HUES48 (cell line): ENCODE measurements around the gene LRRC8E.

Experiments
- H3K27ac ChIP-seq: one replicate; pipeline ENCODE4 v1.7.0; 2013; ENCODE audit warnings: low read depth, low read length, inconsistent platforms
- H3K27me3 ChIP-seq: 2 replicates; pipeline ENCODE4 v1.6.1; 2013; ENCODE audit warnings: mild to moderate bottlenecking, low read length; ENCODE audit not compliant: control insufficient read depth, insufficient read depth
- H3K36me3 ChIP-seq: 2 replicates; pipeline ENCODE4 v1.6.1; 2013; ENCODE audit warnings: low read length; ENCODE audit not compliant: control insufficient read depth, insufficient read depth
- H3K4me1 ChIP-seq: 2 replicates; pipeline ENCODE4 v1.6.1; 2013; ENCODE audit warnings: mild to moderate bottlenecking, low read length; ENCODE audit not compliant: control insufficient read depth, insufficient read depth
- H3K4me3 ChIP-seq: 2 replicates; pipeline ENCODE4 v1.5.1; 2013; ENCODE audit warnings: mild to moderate bottlenecking, low read depth, low read length
- H3K9ac ChIP-seq: 2 replicates; pipeline ENCODE4 v1.6.1; 2013; ENCODE audit warnings: mild to moderate bottlenecking, low read depth, low read length, moderate library complexity
- H3K9me3 ChIP-seq: 2 replicates; pipeline ENCODE4 v1.6.1; 2013; ENCODE audit warnings: low read length; ENCODE audit not compliant: control insufficient read depth, insufficient read depth

Gene LRRC8E

DNA sequence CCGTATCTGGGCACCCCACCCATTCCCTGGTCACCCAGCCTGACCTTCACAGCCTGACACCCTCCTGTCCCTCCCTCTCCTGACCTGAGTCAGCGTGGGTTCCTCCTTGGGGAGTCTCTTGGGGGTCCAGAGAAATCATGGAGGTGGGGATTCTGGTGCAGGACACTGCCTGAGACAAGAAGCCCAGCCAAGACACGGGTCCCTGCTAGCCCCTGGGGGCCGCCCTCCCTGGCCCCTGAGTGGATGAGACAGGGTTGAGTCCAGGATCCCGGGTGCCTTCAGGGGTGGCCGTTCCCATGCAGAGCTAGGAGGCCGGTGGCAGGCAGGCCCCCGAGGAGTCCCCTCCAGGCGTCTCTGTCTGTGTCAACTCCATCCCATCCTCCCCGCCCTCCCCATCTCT, 17.0 kb downstream of the LRRC8E start:
- Histone ChIP-seq H3K9me3 (no peaks in the 10 kb centered on the region), H3K27me3 (no peaks in the 10 kb centered on the region), H3K36me3 (peaks cover 16% of the 10 kb centered on the region), H3K4me1 (peaks cover 6% of the 10 kb centered on the region; the same call in 1 of the 2 replicates), H3K4me3 (no peak overlapping the region), H3K27ac (no peak overlapping the region), H3K9ac (no peak overlapping the region)

DNA sequence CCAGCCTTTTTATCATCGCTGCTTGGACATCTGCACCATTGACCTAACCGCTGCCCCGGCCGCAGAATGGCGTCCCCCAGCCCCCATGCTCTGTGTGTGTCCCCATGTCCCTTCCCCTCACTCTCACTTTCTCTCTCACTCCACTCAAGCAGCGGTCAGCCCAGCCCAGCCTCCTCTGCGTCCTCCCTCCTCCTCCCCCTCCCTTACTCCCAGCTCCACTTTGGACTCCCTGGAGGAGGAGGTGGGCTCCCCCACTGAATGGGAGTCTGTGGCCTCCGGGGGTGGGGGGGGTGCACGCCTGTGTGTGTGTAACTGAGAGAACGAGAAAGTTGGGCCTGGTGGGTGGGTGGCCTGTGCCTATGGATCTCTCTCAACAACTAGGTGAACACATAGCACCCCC, 17.5 kb downstream of the LRRC8E start:
- H3K9me3 ChIP-seq, result no peaks in the 10 kb centered on the region
- no peaks in the 10 kb centered on the region for H3K27me3 ChIP-seq
- no peak overlapping the region for H3K27ac ChIP-seq
- no peak overlapping the region for H3K9ac ChIP-seq
- H3K4me1 ChIP-seq, result peaks cover 6% of the 10 kb centered on the region; the same call in 1 of the 2 replicates
- H3K4me3 ChIP-seq, result no peak overlapping the region
- peaks cover 19% of the 10 kb centered on the region for H3K36me3 ChIP-seq

DNA sequence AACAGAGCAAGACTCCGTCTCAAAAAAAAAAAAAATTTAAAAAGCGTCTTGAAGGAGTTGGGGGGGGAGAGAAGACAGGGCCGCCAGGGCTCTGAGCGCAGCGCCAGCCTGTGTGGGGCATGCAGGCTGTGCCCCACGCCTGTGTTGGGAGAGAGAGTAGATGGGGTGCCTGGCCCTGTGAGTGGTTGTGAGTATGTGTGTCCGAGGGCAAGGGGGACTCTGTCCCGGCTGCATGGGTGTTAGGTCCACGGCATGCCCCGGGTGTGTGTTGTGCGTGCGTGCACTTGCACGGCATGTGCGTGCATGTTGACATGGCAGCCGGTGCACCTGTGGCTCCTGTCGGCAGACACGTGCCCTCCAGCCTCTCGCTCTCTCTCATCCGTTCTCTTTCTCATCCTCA, 18.8 kb downstream of the LRRC8E start:
- no peak overlapping the region for H3K27ac ChIP-seq
- H3K4me3 ChIP-seq, result no peak overlapping the region
- H3K36me3 ChIP-seq, result peaks cover 30% of the 10 kb centered on the region
- no peaks in the 10 kb centered on the region for H3K27me3 ChIP-seq
- peaks cover 6% of the 10 kb centered on the region; the same call in 1 of the 2 replicates for H3K4me1 ChIP-seq
- H3K9me3 ChIP-seq, result no peaks in the 10 kb centered on the region
- no peak overlapping the region for H3K9ac ChIP-seq

DNA sequence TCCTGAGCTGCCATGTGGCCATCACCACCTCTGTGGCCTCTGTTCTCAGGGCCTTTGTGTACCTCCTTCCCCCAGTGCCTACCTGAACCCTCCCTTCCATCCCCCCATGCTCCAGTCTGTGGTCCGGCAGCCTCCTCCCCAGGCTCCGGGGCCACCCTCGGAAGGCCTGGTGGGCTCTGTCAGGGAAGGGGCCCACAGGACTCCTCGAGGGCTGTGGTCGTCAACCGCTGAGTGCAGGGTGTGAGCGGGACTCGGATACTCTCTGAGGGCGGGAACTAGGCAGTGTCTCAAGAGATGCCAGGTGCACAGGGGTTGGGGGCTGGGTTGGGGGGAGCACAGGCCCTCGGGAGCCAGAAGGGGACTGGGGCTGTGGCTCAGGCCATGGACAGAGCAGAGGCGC, 19.2 kb downstream of the LRRC8E start:
- no peak overlapping the region for H3K9ac ChIP-seq
- H3K36me3 ChIP-seq, result peaks cover 32% of the 10 kb centered on the region
- H3K4me3 ChIP-seq, result no peak overlapping the region
- H3K27me3 ChIP-seq, result no peaks in the 10 kb centered on the region
- peaks cover 6% of the 10 kb centered on the region; the same call in 1 of the 2 replicates for H3K4me1 ChIP-seq
- no peak overlapping the region for H3K27ac ChIP-seq
- H3K9me3 ChIP-seq, result no peaks in the 10 kb centered on the region

DNA sequence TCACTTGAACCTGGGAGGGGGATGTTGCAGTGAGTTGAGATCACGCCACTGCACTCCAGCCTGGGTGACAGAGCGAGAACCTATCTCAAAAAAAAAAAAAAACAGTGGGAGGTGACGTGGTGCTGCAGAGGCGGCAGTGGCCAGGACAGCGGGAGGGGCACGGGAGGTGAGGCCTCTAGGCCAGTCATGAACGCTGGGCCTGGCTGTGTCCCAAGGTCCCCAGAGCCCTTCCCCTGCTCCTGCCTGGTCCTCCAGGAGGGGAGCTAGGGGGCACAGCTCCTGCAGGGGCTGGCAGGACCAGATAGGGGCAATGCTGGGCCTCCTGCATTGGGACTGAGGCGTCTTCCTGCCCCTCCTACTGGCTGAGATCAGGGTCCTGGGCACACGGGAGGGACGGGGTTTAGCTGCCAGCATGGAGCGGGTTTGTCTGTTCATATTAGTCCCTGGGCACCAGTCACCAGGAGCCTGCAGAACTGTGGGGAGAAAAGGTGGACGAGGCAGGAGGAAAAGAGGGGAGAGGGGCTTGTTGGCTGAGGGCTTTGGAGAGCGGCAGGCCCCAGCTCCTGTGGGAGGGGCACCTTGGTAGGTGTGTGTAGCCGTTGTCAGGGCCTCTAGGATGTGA, 19.9 kb downstream of the LRRC8E start:
- Histone ChIP-seq H3K4me3 (no peak overlapping the region), H3K27ac (no peak overlapping the region), H3K9ac (no peak overlapping the region), H3K36me3 (peaks cover 35% of the 10 kb centered on the region), H3K4me1 (peaks cover 4% of the 10 kb centered on the region; the same call in 1 of the 2 replicates), H3K27me3 (no peaks in the 10 kb centered on the region), H3K9me3 (no peaks in the 10 kb centered on the region)

DNA sequence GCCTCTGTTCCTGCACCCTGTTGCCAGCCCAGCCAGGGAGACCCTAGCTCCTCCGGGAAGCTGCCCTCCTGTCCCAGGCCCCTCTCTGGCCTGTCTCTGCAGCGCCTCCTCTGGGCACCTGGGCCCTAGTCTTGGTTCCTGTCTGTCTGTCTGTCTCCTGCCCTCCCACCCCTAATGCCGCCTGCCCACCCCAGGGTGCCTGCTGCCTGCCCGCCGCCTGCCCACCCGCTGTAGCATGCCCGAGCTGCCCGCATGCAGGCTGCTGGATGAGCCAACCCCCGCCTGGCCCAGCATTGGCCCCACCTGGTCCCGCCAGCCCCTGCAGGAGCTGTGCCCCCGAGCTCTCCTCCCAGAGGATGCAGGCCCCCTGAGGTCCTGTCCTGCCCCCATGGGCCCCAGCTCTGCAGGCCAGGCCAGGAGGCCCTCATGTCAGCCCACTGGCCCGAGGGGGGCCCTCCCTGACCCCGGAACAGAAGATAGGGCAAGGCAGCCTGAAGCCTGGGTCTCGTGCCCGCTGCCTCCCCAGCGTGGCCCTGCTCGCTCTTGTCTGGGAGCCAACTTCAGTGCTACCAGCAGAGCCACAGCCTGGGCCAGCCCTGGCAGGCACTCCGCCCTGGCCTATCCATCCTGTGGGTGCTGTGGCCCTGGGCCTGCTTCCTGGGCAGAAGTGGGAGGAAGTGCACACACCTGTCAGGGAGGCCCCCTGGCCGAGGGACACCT, 20.6 kb downstream of the LRRC8E start:
- Histone ChIP-seq H3K4me1 (peaks cover 4% of the 10 kb centered on the region; the same call in 1 of the 2 replicates), H3K27me3 (no peaks in the 10 kb centered on the region), H3K36me3 (peaks cover 35% of the 10 kb centered on the region), H3K9ac (no peak overlapping the region), H3K9me3 (no peaks in the 10 kb centered on the region), H3K27ac (no peak overlapping the region), H3K4me3 (no peak overlapping the region)

DNA sequence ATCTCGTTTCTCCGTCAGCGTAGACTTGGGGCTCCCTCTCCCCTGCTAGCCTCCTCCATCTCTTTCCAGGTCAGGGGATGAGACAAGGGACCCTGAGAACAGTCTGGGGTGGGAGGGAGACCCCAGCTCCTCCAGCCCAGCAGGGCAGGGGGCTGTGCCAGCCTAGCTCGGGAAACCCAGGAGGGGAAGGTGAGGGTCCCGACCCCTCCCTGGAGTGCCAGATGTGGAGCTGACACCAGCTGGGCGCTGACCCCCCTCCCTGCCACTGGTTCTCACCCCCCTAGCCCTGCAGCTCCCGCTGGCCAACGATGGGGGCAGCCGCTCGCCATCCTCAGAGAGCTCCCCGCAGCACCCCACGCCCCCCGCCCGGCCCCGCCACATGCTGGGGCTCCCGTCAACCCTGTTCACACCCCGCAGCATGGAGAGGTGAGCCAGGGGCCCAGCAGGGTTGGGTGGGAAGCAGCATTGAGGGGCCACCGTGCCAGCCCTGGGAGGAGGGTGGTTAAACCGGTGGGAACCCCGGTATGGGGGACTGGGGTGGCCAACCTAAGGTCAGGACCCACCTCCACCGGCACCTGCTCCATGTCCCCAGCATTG, 21.3 kb downstream of the LRRC8E start:
- Histone ChIP-seq H3K9ac (no peak overlapping the region), H3K4me3 (no peak overlapping the region), H3K27ac (no peak overlapping the region), H3K36me3 (peaks cover 35% of the 10 kb centered on the region), H3K27me3 (peaks cover under 1% of the 10 kb centered on the region; the same call in 1 of the 2 replicates), H3K4me1 (peaks cover 3% of the 10 kb centered on the region; the same call in 1 of the 2 replicates), H3K9me3 (no peaks in the 10 kb centered on the region)

DNA sequence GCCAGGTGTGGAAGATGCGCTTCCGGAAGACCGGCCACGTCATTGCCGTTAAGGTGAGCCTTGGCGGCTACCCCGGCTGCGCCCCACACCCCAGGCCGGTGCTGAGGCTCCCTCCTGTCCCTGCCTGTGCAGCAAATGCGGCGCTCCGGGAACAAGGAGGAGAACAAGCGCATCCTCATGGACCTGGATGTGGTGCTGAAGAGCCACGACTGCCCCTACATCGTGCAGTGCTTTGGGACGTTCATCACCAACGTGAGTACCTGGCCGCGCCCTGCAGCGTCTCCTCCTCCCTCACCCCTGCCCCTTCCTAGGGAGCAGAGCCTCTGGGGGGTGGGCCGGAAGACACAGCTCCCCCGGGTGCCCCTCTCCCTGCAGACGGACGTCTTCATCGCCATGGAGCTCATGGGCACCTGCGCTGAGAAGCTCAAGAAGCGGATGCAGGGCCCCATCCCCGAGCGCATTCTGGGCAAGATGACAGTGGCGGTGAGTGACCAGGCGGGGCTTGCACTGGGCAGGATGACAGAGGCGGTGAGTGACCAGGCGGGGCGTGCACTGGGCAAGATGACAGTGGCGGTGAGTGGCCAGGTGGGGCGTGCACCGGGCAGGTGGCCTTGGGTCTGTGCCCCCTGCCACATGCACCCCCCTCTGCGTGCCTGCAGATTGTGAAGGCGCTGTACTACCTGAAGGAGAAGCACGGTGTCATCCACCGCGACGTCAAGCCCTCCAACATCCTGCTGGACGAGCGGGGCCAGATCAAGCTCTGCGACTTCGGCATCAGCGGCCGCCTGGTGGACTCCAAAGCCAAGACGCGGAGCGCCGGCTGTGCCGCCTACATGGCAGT, 22.2 kb downstream of the LRRC8E start:
- no peaks in the 10 kb centered on the region for H3K9me3 ChIP-seq
- H3K4me3 ChIP-seq, result no peak overlapping the region
- H3K27me3 ChIP-seq, result peaks cover 11% of the 10 kb centered on the region
- H3K27ac ChIP-seq, result no peak overlapping the region
- H3K9ac ChIP-seq, result no peak overlapping the region
- no peaks in the 10 kb centered on the region for H3K4me1 ChIP-seq
- peaks cover 35% of the 10 kb centered on the region for H3K36me3 ChIP-seq

DNA sequence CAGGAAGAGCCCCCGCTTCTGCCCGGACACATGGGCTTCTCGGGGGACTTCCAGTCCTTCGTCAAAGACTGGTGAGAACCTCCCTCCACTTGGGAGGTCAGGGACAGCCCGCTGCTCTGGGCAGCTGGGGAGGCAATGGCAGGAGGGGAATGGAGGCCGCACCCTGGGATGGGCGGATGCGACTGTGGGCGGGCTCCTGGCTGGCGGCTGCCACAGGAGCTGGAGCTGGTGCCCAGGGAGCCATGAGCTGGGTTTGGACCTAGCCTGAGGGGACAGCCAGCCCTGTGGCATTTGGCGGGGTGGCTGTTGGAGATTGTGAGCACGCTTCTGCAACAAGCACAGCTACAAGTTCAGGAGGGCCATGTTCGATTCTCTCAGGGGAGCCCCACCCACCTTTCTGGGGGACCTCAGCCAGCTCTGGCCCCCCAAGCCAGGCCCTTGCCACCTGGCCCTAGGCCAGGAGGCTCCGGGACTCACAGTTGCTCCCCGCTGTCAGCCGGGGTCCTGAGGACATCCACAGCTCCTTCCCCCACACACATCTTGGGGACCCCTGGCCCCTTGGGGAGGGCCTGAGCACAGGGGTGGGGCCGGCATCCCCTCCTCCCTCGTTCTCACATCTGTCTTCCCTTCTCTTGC, 23.3 kb downstream of the LRRC8E start:
- no peak overlapping the region for H3K27ac ChIP-seq
- H3K9me3 ChIP-seq, result no peaks in the 10 kb centered on the region
- H3K4me1 ChIP-seq, result no peaks in the 10 kb centered on the region; the same call in 1 of the 2 replicates
- H3K4me3 ChIP-seq, result no peak overlapping the region
- no peak overlapping the region for H3K9ac ChIP-seq
- peaks cover 21% of the 10 kb centered on the region for H3K27me3 ChIP-seq
- peaks cover 27% of the 10 kb centered on the region for H3K36me3 ChIP-seq

DNA sequence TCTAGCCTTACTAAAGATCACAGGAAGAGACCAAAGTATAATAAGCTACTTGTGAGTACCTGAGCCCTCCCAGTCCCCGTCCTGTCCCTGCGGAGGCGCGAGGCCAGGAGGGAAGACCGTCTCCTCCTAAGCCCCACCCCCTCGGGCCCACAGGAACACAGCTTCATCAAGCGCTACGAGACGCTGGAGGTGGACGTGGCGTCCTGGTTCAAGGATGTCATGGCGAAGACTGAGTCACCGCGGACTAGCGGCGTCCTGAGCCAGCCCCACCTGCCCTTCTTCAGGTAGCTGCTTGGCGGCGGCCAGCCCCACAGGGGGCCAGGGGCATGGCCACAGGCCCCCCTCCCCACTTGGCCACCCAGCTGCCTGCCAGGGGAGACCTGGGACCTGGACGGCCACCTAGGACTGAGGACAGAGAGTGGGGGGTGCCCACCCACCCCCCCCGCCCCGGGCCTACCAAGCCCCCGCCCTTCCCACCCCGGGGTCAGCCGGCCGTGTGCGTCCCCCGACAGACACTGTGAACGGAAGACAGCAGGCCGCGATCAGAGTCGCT, 23.9 kb downstream of the LRRC8E start:
- Histone ChIP-seq H3K27me3 (peaks cover 26% of the 10 kb centered on the region), H3K9me3 (no peaks in the 10 kb centered on the region), H3K4me3 (no peak overlapping the region), H3K9ac (no peak overlapping the region), H3K27ac (no peak overlapping the region), H3K36me3 (peaks cover 27% of the 10 kb centered on the region), H3K4me1 (no peaks in the 10 kb centered on the region; the same call in 1 of the 2 replicates)
